GM19099 (cell line): ENCODE measurements around the gene ITGA11.

Experiments
- POLR2A ChIP-seq: IDR thresholded peaks from 3 replicates; pipeline ENCODE4 v1.6.1; 2011; ENCODE audit warnings: low read depth; ENCODE audit not compliant: insufficient read length; ENCODE audit errors: extremely low read depth

ITGA11 gene, protein sequence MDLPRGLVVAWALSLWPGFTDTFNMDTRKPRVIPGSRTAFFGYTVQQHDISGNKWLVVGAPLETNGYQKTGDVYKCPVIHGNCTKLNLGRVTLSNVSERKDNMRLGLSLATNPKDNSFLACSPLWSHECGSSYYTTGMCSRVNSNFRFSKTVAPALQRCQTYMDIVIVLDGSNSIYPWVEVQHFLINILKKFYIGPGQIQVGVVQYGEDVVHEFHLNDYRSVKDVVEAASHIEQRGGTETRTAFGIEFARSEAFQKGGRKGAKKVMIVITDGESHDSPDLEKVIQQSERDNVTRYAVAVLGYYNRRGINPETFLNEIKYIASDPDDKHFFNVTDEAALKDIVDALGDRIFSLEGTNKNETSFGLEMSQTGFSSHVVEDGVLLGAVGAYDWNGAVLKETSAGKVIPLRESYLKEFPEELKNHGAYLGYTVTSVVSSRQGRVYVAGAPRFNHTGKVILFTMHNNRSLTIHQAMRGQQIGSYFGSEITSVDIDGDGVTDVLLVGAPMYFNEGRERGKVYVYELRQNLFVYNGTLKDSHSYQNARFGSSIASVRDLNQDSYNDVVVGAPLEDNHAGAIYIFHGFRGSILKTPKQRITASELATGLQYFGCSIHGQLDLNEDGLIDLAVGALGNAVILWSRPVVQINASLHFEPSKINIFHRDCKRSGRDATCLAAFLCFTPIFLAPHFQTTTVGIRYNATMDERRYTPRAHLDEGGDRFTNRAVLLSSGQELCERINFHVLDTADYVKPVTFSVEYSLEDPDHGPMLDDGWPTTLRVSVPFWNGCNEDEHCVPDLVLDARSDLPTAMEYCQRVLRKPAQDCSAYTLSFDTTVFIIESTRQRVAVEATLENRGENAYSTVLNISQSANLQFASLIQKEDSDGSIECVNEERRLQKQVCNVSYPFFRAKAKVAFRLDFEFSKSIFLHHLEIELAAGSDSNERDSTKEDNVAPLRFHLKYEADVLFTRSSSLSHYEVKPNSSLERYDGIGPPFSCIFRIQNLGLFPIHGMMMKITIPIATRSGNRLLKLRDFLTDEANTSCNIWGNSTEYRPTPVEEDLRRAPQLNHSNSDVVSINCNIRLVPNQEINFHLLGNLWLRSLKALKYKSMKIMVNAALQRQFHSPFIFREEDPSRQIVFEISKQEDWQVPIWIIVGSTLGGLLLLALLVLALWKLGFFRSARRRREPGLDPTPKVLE

GRCh38 chr15:68431792-68432401 is at the start of gene ITGA11:
ITGA11 (minus strand) TSS chr15:68432163; CDS start chr15:68432066, 97 bp downstream.
- TF ChIP-seq POLR2A, result no peak

DNA sequence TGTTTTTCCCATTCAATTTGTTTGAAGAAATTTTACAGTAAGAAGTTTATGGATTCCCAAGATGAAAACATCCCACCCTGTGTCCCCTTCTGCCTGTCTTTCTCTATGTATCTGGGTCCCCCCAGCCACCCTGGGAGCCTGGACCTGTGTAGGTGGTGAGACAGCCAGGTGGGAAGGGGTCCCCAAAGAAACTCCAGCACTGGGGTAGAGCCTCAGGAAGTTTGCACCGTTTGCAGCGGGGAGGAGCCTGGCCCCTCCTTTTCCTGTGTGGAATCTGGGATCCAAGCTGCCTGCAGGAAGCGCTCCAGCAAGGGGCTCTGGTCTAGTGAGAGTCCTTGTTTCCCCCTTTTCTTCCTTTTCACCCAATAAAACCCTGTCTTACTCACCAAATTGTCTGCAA is 49.4 kb upstream of the ITGA11 start:
- no peak for TF ChIP-seq POLR2A

- TF ChIP-seq POLR2A, result no peak
These were observed 48.3 kb upstream of the ITGA11 start for GRCh38 chr15:68480296-68480695.

GRCh38 chr15:68479870-68480269 is 47.9 kb upstream of the ITGA11 start:
- TF ChIP-seq POLR2A, result no peak

GRCh38 chr15:68479406-68479805 is 47.4 kb upstream of the ITGA11 start:
- no peak for TF ChIP-seq POLR2A

GRCh38 chr15:68478853-68479252 is 46.9 kb upstream of the ITGA11 start:
- TF ChIP-seq POLR2A, result no peak

GRCh38 chr15:68475449-68475848 is 43.5 kb upstream of the ITGA11 start:
- TF ChIP-seq POLR2A, result no peak

- no peak for TF ChIP-seq POLR2A
These were observed 39.6 kb upstream of the ITGA11 start for GRCh38 chr15:68471541-68471940.

DNA sequence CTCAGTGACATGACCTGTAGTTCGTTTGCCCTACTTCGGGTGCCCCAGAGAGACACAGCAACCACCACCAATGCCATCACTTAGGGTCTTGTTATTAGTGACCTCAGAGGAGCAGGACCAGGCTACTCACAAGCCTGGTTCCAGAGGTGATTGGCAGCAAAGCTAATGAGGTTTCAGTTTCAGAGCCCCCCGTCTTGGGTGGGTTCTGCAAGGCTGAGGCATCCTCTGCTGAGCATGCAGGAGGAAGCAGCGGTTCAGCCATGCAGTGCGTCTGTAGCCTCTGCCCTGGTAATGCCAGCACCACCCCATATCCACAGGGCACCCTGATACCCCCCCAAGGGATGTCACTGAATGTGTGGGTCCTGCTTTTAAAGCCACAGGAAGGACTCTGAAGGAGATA is 39.0 kb upstream of the ITGA11 start:
- no peak for TF ChIP-seq POLR2A

DNA sequence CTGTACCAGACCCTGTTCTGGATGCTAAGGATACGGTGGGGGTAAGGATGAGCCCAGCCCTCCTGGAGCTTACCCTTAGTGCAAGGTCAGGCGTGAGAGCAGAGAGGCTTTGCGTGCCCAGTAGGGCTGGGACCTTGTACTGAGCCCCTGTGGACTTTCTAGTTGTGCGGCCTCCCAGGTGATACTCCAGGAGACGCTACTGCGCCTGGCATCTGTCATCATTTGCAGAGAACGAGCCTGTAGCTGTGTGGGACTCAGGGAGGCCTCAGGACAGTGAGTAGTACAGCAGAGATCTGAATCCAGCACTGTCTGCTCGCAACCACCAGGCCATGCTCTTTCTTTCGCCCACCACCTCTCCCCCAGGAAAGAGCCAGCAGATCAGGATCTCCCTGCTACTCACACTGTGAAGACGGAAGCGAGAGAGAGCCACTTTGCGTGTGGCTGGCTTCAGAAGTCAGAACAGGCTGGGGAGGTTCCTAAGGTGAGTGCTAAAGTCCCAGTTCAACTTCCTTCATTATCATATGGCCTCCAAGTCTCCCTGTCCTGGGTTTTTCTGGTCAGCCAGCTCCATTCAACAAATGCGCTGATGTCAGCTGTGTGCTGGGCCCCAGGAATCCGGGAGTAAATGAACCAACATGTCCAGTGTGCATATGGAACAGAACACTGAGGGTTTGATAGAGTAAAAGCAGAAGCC is 38.2 kb upstream of the ITGA11 start:
- no peak for TF ChIP-seq POLR2A

DNA sequence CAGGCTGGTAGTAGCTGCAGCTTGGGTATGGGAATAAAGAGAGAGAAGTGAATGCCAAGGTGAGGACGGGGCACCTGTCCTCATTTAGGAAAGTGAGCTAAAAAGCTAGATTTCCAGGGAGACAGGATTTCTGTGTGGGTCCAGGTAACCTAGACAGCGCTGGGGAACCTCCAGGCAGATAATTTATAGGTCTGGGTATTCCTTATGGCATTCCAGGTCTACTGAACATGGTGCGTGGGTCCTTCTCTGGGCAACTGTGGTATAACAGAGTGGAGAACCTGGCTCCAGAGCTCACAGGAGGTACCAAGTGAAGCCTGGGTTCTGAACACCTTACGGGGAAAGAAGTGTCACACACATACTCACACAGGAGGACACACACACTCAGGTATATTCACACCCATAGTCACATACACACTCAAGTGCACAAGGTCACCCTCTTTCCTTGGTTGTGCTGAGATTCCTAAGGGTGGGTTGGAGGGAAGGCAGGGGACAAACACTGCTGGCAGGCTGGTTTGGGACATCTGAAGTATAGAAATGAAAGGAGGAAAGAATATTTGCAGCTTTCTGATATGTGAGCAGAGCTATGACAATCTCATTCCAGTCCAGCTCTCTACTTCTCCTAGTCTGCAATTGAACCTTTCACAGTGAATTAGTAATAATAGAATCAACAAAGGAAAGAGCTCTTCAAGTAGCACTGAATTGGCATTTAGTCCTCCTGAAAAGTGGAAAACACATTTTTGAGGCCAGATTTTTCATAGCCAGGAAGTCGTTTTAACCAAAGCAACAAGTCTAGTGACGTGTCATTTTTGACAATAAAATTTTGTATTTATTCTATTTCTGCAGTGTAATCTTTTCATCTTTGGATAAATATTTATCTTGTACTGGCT is 37.4 kb upstream of the ITGA11 start:
- no peak for TF ChIP-seq POLR2A

DNA sequence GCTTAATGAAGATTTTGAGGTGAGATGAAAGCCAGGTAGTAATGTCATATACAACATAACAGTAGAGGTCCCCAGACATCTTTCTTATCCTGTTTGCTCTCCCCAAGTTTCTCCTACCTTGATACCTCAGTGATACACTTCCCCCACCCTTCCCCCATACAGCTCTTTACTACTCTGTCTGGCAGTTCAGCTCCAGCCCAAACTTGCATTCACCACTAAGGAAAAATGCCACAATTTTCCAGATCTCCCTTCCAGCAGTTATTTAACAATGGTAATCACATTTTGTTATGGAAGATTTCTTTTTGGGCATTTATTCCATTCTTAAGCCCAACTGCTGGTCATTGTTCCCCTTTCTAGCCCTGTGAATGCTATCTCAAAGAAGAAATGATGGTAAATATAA is 34.9 kb upstream of the ITGA11 start:
- no peak for TF ChIP-seq POLR2A

- TF ChIP-seq POLR2A, result no peak
These were observed 34.0 kb upstream of the ITGA11 start for GRCh38 chr15:68465861-68466560.

GRCh38 chr15:68464448-68465090 is 32.6 kb upstream of the ITGA11 start:
- TF ChIP-seq POLR2A, result no peak
